Stimulated activated CD4-positive, alpha-beta T cell treated with anti-CD3 and anti-CD28 coated beads, Interleukin-12 subunit alpha, Interleukin-12 subunit beta, amount 100 ng/mL, for 24 hours (primary cell): ENCODE measurements around the gene FAM78B.

ENCODE experiments used
- DNase-seq, 2 experiments: peaks; one replicate each; pipeline ENCODE4 v3.0.0-alpha.2; 2020; ENCODE audit warnings: low read depth in 2 of 2

The FAM78B gene

GRCh38 chr1:166164995-166165660 lies 1.7 kb downstream of the FAM78B start:
- DNase-seq: peak in 1 of 2 experiments; percentile 15

- DNase-seq: no peak
These were observed 2.2 kb downstream of the FAM78B start for GRCh38 chr1:166164646-166164994.

- no peak for DNase-seq
These were observed 7.1 kb downstream of the FAM78B start for GRCh38 chr1:166159656-166160055.

GRCh38 chr1:166156674-166157073 lies 10.1 kb downstream of the FAM78B start:
- DNase-seq: no peak

- no peak for DNase-seq
These were observed 11.7 kb downstream of the FAM78B start for GRCh38 chr1:166155108-166155507.

- no peak for DNase-seq
These were observed 13.1 kb downstream of the FAM78B start for GRCh38 chr1:166153525-166154314.

GRCh38 chr1:166152978-166153377 lies 13.8 kb downstream of the FAM78B start:
- no peak for DNase-seq

- DNase-seq: no peak
These were observed 15.0 kb downstream of the FAM78B start for GRCh38 chr1:166151804-166152203.

- no peak for DNase-seq
These were observed 21.3 kb downstream of the FAM78B start for GRCh38 chr1:166145499-166145898.

- no peak for DNase-seq
These were observed 24.8 kb downstream of the FAM78B start for GRCh38 chr1:166141969-166142368.

- no peak for DNase-seq
These were observed 26.6 kb downstream of the FAM78B start for GRCh38 chr1:166140251-166140650.

GRCh38 chr1:166139735-166140134 lies 27.1 kb downstream of the FAM78B start:
- DNase-seq: no peak

GRCh38 chr1:166136699-166137401 lies 30.0 kb downstream of the FAM78B start:
- no peak for DNase-seq

- DNase-seq: no peak
These were observed 30.6 kb downstream of the FAM78B start for GRCh38 chr1:166136222-166136621.

GRCh38 chr1:166133857-166134256 lies 32.9 kb downstream of the FAM78B start:
- no peak for DNase-seq

- DNase-seq: no peak
These were observed 33.4 kb downstream of the FAM78B start for GRCh38 chr1:166133276-166133841.

GRCh38 chr1:166132496-166132895 lies 34.3 kb downstream of the FAM78B start:
- no peak for DNase-seq

GRCh38 chr1:166129006-166129405 lies 37.8 kb downstream of the FAM78B start:
- DNase-seq: no peak

GRCh38 chr1:166128195-166128594 lies 38.6 kb downstream of the FAM78B start:
- no peak for DNase-seq

- DNase-seq: no peak
These were observed 39.8 kb downstream of the FAM78B start for GRCh38 chr1:166127003-166127402.

- no peak for DNase-seq
These were observed 43.8 kb downstream of the FAM78B start for GRCh38 chr1:166122873-166123466.

GRCh38 chr1:166121010-166121409 lies 45.8 kb downstream of the FAM78B start:
- DNase-seq: no peak
